Measurements from ENCODE around the gene REEP6. TPM values are rescaled to one million over a fixed set of nuclear protein-coding genes. Genes with fewer than 3 reads are reported as not detected.
A peak's percentile ranks its signal among the peaks of the same experiment; 100 is the strongest.

REEP6 gene
- total and polyA plus RNA-seq, 2 experiments from 2014 or later = 3.0 to 4.3 TPM

DNA sequence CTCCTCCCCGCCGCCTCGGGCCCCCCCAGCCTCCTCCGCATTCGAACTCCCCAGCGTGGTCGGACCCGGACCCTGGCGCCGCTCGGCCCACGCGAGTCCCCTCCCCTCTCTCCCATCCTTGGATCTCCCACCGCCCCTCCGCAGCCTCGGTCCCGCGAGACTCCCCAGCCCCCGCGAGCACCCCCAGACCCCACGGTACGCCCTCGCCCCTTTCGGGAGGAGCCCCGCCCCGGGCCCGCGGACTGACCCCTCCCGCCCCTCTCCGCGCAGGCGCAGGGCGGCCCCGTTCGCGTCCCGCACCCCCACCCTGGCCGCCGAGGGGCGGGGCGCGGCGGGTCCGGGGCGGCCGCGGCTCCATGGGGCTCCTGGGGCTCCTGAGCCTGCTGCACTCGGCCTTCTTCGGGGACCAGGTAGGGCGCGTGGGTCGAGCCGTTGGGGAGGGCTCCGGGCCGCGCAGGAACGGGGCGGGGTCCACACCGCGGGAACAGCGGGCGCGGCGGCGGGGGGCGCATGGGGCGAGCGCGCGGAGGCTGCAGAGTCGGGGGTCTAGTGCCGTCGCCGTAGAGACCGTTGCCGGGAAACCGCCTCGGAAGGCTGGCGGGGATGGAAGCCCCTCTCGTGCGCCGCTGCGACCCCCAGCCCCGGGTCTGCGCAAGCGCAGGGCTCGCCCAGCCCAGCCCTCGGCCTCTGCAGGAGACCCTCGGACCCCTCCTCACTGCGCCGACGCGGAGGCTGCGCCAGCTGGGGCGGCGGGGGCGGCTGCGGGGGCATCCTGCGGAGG is 44.9 kb upstream of the REEP6 start:
- no peak for TF ChIP-seq EZH2phosphoT487 (IDR thresholded peaks at IDR 0.05; ENCODE audit: insufficient read depth, low read depth)
- no peak for TF ChIP-seq EZH2 (IDR thresholded peaks at IDR 0.05; ENCODE audit: insufficient read depth, poor library complexity, severe bottlenecking)
- H3K9me2 ChIP-seq (ENCODE audit: insufficient read depth) = no peaks in the 10 kb centered on the region
- H3K4me3 ChIP-seq = 0 out of 2 replicates have a peak overlapping the region, but pooled peaks have one; percentile 14
- no peaks in the 10 kb centered on the region for H3K4me1 ChIP-seq (ENCODE audit: insufficient read depth)
- peaks cover 24% of the 10 kb centered on the region for H3K27me3 ChIP-seq (replicated peaks; ENCODE audit: insufficient read depth)
- no peak overlapping the region for H3K27ac ChIP-seq
- H3K9ac ChIP-seq = no peak overlapping the region
- no peak for DNase-seq
- in situ Hi-C loops (cut with MboI) = no loop called here
- peaks cover under 1% of the 10 kb centered on the region; the same call in 1 of the 2 replicates for H4K20me1 ChIP-seq (ENCODE audit: insufficient read depth)
- peaks cover 14% of the 10 kb centered on the region; the same call in 1 of the 2 replicates for H3K36me3 ChIP-seq (ENCODE audit: low read depth)
- 2 to 6% methylated on average over 38 to 47 of the region's 99 CpGs for WGBS, 2 experiments (ENCODE audit: low coverage in 1 of 2, low lambda C conversion rate in 2 of 2, missing lambda C conversion rate in 2 of 2)
- peaks cover 8% of the 10 kb centered on the region for H3K79me2 ChIP-seq (ENCODE audit: insufficient read depth)
- no peaks in the 10 kb centered on the region for H3K9me3 ChIP-seq (ENCODE audit: low read depth)
- H3F3A ChIP-seq (ENCODE audit: insufficient read depth) = peaks cover 38% of the 10 kb centered on the region
- H2AFZ ChIP-seq = no peak overlapping the region
- peak overlapping the region; percentile 16 for H3K4me2 ChIP-seq (ENCODE audit: unreplicated experiment)

- in situ Hi-C loops (cut with MboI) = no loop called here
- Histone ChIP-seq H3K4me2 (ENCODE audit: unreplicated experiment) (no peak overlapping the region), H3K9me2 (ENCODE audit: insufficient read depth) (no peaks in the 10 kb centered on the region), H3K4me3 (no peak overlapping the region), H3K9ac (no peak overlapping the region), H3F3A (ENCODE audit: insufficient read depth) (peaks cover 30% of the 10 kb centered on the region), H3K27me3 (replicated peaks; ENCODE audit: insufficient read depth) (peaks cover 28% of the 10 kb centered on the region), H3K27ac (no peak overlapping the region), H3K79me2 (ENCODE audit: insufficient read depth) (0 out of 2 replicates have a peak, but pooled peaks cover under 1% of the 10 kb centered on the region), H2AFZ (no peak overlapping the region), H3K36me3 (ENCODE audit: low read depth) (peaks cover 7% of the 10 kb centered on the region; the same call in 1 of the 2 replicates), H4K20me1 (ENCODE audit: insufficient read depth) (no peaks in the 10 kb centered on the region), H3K9me3 (ENCODE audit: low read depth) (no peaks in the 10 kb centered on the region), H3K4me1 (ENCODE audit: insufficient read depth) (no peaks in the 10 kb centered on the region)
- peak; percentile 33 for DNase-seq
- TF ChIP-seq EZH2 (IDR thresholded peaks at IDR 0.05; ENCODE audit: insufficient read depth, poor library complexity, severe bottlenecking) (peak; percentile 89), EZH2phosphoT487 (IDR thresholded peaks at IDR 0.05; ENCODE audit: insufficient read depth, low read depth) (0 out of 2 replicates have a peak, but pooled peaks have one; percentile 45)
- WGBS, 2 experiments (ENCODE audit: low coverage in 1 of 2, low lambda C conversion rate in 2 of 2, missing lambda C conversion rate in 2 of 2) = 8 to 9% methylated on average over 35 to 56 of the region's 63 CpGs
Observed at GRCh38 chr19:1446713-1447481, 44.1 kb upstream of the REEP6 start.

DNA sequence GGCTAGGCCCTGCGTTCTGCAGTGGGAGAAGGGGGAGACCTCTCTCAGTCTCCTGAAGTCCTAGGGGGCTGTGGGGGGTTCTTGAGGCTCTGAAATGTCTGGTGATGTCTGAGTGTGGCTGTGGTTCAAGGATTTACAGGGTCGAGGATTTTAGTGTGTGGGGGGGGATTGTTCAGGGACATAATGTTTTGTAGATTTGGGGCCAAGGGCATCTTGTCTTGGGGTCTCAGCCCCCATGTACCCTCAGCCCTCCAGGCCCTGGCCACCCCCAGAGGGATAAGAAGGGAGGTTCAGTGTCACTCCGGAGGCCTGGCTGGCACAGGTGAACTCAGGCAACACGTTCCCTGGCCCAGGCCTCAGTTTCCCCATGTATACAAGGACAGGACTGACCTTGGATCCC is 43.5 kb upstream of the REEP6 start:
- H3K27me3 ChIP-seq (replicated peaks; ENCODE audit: insufficient read depth) = peaks cover 28% of the 10 kb centered on the region
- H3K4me1 ChIP-seq (ENCODE audit: insufficient read depth) = no peaks in the 10 kb centered on the region
- in situ Hi-C loops (cut with MboI) = no loop called here

DNA sequence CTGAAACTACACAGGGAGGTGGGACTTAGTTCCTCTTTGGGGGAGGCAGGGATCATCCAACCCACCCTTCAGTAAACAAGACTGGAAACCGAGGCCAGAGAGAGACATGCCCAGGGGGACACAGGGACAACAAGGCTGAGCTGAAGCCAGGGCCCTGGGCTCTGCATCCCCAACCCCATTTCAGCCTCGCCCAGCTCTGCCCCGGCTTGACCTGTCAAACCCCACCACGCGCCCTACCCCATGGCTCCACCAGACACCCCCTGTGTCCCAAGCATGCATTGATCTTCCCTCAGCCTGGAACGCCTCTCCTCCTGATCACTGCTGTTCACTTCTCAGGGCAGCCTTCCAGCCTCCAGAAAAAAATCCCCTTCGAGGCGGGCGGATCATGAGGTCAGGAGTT is 43.0 kb upstream of the REEP6 start:
- H4K20me1 ChIP-seq (ENCODE audit: insufficient read depth) = no peaks in the 10 kb centered on the region
- WGBS, 2 experiments (ENCODE audit: low coverage in 1 of 2, low lambda C conversion rate in 2 of 2, missing lambda C conversion rate in 2 of 2) = 91 to 92% methylated on average over 9 of the region's 9 CpGs

More for the DNA sequence above, 43.5 kb upstream of the REEP6 start:
- H3F3A ChIP-seq (ENCODE audit: insufficient read depth) = peaks cover 25% of the 10 kb centered on the region
- H3K27ac ChIP-seq = no peak overlapping the region
- no peak for TF ChIP-seq EZH2phosphoT487 (IDR thresholded peaks at IDR 0.05; ENCODE audit: insufficient read depth, low read depth)
- no peak for TF ChIP-seq EZH2 (IDR thresholded peaks at IDR 0.05; ENCODE audit: insufficient read depth, poor library complexity, severe bottlenecking)
- H3K9ac ChIP-seq = no peak overlapping the region
- DNase-seq = no peak
- H2AFZ ChIP-seq = no peak overlapping the region
- H4K20me1 ChIP-seq (ENCODE audit: insufficient read depth) = no peaks in the 10 kb centered on the region
- H3K4me2 ChIP-seq (ENCODE audit: unreplicated experiment) = no peak overlapping the region
- no peaks in the 10 kb centered on the region for H3K79me2 ChIP-seq (ENCODE audit: insufficient read depth)
- H3K9me3 ChIP-seq (ENCODE audit: low read depth) = no peaks in the 10 kb centered on the region
- no peak overlapping the region for H3K4me3 ChIP-seq
- peaks cover under 1% of the 10 kb centered on the region; the same call in 1 of the 2 replicates for H3K36me3 ChIP-seq (ENCODE audit: low read depth)
- no peaks in the 10 kb centered on the region for H3K9me2 ChIP-seq (ENCODE audit: insufficient read depth)
- WGBS, 2 experiments (ENCODE audit: low coverage in 1 of 2, low lambda C conversion rate in 2 of 2, missing lambda C conversion rate in 2 of 2) = 14 to 23% methylated on average over 4 of the region's 4 CpGs

More for the DNA sequence above, 43.0 kb upstream of the REEP6 start:
- TF ChIP-seq EZH2phosphoT487 (IDR thresholded peaks at IDR 0.05; ENCODE audit: insufficient read depth, low read depth) (no peak), EZH2 (IDR thresholded peaks at IDR 0.05; ENCODE audit: insufficient read depth, poor library complexity, severe bottlenecking) (no peak)
- Histone ChIP-seq H3K4me3 (no peak overlapping the region), H3K4me1 (ENCODE audit: insufficient read depth) (no peaks in the 10 kb centered on the region), H3K9me2 (ENCODE audit: insufficient read depth) (no peaks in the 10 kb centered on the region), H3K27me3 (replicated peaks; ENCODE audit: insufficient read depth) (peaks cover 28% of the 10 kb centered on the region), H3K9me3 (ENCODE audit: low read depth) (no peaks in the 10 kb centered on the region), H3K79me2 (ENCODE audit: insufficient read depth) (no peaks in the 10 kb centered on the region), H3K27ac (no peak overlapping the region), H3K9ac (no peak overlapping the region), H3K36me3 (ENCODE audit: low read depth) (no peaks in the 10 kb centered on the region), H2AFZ (no peak overlapping the region), H3F3A (ENCODE audit: insufficient read depth) (peaks cover 20% of the 10 kb centered on the region), H3K4me2 (ENCODE audit: unreplicated experiment) (no peak overlapping the region)
- in situ Hi-C loops (cut with MboI) = no loop called here
- DNase-seq = no peak
